ENCODE results near the gene CDK3.

The CDK3 gene

DNA sequence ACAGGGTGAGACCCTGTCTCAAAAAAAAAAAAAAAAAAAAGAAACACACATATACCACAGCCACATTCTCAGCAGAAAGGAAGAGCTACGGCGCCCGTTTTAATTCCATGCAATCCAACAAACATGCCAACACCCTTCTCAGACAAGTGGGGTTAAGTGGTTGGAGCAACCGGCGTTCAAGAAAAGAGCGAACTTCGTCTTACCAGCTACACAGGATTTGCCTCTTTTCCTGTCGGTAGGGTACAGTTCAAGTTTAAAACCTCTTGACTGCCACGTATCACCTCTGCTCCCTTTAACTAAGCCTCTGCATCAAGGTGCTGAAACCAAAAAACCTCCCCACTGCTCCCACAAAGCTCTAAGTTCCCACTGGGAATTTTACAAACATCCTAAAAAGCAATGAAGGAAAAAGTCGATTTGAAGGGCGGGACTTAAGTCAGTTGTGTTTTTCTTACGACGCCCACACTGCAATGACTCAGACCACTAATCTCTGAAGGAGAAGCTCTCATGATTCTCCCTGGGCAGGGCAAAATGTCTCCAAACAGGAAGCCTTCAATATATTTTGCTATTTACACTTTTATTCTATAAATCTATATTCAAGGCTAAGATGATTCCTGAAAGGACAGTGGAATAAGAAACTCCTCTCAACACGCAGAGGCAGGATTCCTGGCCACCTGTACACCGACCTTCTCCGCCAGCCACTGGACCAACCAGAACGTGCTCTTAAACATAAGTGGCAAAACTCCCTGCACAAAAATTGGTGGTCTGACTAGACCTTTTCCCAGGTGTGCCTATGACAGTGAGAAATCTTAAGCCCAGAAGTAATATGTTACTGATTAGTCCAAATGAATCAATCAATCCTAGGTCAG is 52.8 kb downstream of the CDK3 start:
- no peak for DNase-seq
- in situ Hi-C loops (cut with MboI; ENCODE audit: low pct_unique_long_range_greater_than_20kb, low sequenced_read_pairs): no loop called here

DNA sequence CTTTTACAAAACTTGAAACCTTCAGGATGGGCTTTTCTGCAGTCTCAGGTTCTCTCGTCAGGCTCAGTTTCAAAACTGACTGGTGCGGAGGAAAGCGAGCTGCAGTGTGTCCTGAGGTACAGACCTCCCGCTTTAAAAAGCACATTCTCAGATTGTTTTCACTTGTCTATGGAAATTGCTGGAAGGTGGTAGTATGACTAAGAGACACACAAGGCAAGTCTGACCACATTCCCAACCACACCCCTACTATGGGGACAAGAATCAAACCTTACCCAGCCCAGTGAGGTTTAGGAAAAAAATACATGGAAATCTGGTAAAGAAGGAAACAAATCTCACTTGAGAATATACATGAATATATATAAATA is 53.4 kb downstream of the CDK3 start:
- in situ Hi-C loops (cut with MboI; ENCODE audit: low pct_unique_long_range_greater_than_20kb, low sequenced_read_pairs): no loop called here
- no peak for DNase-seq
